Neural crest cell (in vitro differentiated cells): Measurements from ENCODE around the gene OLIG3. TPM values are rescaled to one million over a fixed set of nuclear protein-coding genes. Genes with fewer than 3 reads are reported as not detected.

ENCODE experiments used
- DNase-seq: peaks from one replicate; pipeline ENCODE4 v3.0.0; 2021; ENCODE audit warnings: low read depth, mixed read lengths, low spot score
- H3K27ac Mint-ChIP-seq: one replicate; pipeline ENCODE4 v1.8.0; 2021; ENCODE audit warnings: mild to moderate bottlenecking, mixed read lengths; ENCODE audit not compliant: unreplicated experiment
- H3K27me3 Mint-ChIP-seq: 2 replicates; pipeline ENCODE4 v1.8.0; 2021; ENCODE audit warnings: low read depth, mild to moderate bottlenecking, mixed read lengths
- H3K36me3 Mint-ChIP-seq: 2 replicates; pipeline ENCODE4 v1.8.0; 2021; ENCODE audit warnings: low read depth, mild to moderate bottlenecking, mixed read lengths
- H3K4me1 Mint-ChIP-seq: 2 replicates; pipeline ENCODE4 v1.8.0; 2021; ENCODE audit warnings: mixed read lengths
- H3K4me3 Mint-ChIP-seq: one replicate; pipeline ENCODE4 v1.8.0; 2021; ENCODE audit warnings: mild to moderate bottlenecking, mixed read lengths
- H3K9me3 Mint-ChIP-seq: 2 replicates; pipeline ENCODE4 v1.8.0; 2021; ENCODE audit warnings: mixed read lengths
- total RNA-seq: library from RNA; stranded (reverse); gene quantifications from 2 replicates; pipeline ENCODE4 v1.2.1, GENCODE V29; 2021
- TF ChIP-seq, protein P1 (sequence below): fragments of 200-600 bp; sonication (generic); conservative IDR thresholded peaks from 2 replicates; pipeline ENCODE4 v1.5.0; 2021; ENCODE audit warnings: antibody characterized with exemption, mild to moderate bottlenecking

Gene OLIG3
- total RNA-seq, 1 donor from 2014 or later: 0.63 TPM

DNA sequence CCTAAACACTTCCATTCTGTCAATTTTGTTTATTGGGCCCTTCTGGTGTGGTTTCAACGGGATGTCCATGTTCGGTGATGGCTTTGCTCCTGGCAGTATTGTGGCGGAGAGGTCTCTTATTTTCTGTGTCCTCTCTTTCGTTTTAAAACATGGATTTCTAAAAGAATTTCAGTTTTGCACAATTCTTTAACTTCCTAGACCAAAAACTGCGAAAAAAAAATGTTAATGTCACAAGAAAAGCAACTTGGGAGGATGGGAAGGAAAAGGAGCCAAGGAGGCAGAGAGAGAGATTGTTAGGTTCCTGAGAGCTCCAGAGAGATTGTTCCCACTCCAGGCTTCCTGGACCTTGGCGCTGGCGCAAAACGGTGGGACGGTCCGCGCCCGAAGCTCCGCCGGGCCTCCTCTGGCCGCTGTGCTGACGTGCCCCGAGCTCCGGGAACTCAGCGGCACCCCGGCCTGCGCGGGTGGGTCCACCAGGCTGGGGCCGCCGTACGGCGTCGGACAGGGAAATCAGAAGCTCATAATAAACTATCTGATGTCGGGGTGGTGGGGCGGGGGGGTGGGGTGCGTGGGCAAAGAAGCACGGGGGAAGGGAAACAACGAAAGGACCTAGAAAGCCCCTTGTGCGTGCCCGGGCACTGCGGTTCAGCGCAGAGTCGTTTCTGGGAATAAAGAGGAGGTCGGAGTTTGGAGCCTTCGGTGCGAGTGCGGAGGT lies 951 bp upstream of the OLIG3 start:
- no peaks in the 10 kb centered on the region for H3K36me3 Mint-ChIP-seq
- no peaks in the 10 kb centered on the region for H3K9me3 Mint-ChIP-seq
- H3K4me3 Mint-ChIP-seq: peak overlapping the region; percentile 29
- peak; percentile 23 for DNase-seq
- H3K4me1 Mint-ChIP-seq: peaks cover 21% of the 10 kb centered on the region
- peaks cover 99% of the 10 kb centered on the region for H3K27me3 Mint-ChIP-seq
- H3K27ac Mint-ChIP-seq: no peak overlapping the region
- TF ChIP-seq, protein P1, sequence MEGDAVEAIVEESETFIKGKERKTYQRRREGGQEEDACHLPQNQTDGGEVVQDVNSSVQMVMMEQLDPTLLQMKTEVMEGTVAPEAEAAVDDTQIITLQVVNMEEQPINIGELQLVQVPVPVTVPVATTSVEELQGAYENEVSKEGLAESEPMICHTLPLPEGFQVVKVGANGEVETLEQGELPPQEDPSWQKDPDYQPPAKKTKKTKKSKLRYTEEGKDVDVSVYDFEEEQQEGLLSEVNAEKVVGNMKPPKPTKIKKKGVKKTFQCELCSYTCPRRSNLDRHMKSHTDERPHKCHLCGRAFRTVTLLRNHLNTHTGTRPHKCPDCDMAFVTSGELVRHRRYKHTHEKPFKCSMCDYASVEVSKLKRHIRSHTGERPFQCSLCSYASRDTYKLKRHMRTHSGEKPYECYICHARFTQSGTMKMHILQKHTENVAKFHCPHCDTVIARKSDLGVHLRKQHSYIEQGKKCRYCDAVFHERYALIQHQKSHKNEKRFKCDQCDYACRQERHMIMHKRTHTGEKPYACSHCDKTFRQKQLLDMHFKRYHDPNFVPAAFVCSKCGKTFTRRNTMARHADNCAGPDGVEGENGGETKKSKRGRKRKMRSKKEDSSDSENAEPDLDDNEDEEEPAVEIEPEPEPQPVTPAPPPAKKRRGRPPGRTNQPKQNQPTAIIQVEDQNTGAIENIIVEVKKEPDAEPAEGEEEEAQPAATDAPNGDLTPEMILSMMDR: no peak

DNA sequence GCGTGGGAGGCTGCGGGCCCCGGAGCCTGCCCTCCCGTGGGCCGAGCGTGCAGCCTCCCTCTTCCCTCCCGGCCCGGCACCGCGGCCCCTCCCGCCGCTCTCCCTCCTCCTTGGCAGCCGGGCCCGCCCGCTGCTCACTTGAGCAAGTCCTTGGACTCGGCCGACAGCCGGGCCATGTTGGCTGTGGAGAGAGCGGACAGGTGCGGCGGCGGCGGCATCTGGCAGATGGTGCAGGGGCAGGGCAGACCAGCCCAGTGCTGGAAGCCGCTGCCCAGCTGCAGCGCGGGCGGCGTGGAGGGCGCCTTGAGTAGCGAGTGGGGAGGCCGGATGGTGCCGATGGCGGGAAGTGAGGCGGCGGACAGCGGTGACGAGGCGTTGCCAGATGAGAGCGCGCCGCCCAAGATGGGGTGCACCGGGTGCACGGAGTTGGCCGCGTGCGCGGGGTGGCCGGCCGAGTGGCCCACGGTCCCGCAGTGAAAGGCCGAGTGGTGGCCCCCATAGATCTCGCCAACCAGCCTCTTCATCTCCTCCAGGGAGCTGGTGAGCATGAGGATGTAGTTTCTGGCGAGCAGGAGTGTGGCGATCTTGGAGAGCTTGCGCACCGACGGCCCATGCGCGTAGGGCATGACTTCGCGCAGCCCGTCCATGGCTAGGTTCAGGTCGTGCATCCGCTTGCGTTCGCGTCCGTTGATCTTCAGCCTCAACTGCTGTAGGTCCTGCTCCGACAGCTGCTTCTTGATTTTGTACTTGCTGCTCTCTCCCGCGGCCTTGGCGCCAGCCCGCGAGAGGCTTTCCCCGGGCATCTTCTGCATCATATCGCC lies 766 bp downstream of the OLIG3 start:
- DNase-seq: no peak
- Mint-ChIP-seq H3K27ac (no peak overlapping the region), H3K9me3 (no peaks in the 10 kb centered on the region), H3K27me3 (peaks cover 100% of the 10 kb centered on the region), H3K4me3 (peak overlapping the region; percentile 65), H3K4me1 (peaks cover 27% of the 10 kb centered on the region), H3K36me3 (no peaks in the 10 kb centered on the region)
- TF ChIP-seq, protein P1: no peak

DNA sequence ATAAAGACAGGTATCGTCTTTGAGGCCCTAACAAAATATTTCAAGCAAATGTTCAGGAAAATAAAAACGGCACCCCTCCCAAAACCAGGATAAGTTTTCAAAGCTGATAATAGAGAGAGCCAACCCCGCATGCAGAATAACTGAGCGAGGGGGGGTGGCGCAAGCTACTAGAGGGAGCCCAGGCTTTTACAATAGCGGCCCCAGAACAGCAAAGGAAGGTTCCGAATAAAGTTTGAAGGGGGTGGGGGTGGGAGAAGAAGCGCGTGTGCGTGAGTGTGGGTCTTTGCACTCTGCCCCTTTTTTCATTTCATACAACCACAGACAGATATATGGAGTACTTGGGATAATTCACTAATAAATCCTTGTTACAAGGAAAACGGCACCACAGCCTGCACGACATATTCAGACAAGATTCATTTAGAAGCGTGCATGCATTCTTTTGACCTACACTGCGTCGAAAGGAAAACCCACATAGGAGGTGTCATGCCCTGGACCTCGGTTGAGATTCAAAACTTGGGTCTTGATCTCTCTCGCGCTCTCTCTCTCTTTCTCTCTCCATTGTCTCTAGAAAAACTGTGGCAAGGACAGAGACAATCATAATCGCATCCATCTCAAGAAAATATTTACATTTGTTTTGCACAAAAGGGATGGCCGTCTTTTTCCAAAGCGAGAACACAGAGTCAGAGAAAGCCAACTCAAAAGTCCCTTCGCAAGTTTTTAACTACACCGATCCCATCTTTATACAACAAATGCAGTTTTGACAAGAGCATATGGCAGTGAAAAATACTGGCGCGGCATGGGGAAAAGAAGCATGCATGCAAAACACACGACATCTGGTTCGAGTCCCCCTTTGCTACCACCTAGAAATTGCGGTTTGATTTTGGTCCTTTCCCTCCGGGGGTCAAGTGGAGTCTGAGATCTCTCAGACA lies 1.6 kb downstream of the OLIG3 start:
- Mint-ChIP-seq H3K9me3 (no peaks in the 10 kb centered on the region), H3K4me3 (no peak overlapping the region), H3K27me3 (peaks cover 100% of the 10 kb centered on the region), H3K4me1 (peaks cover 27% of the 10 kb centered on the region), H3K27ac (no peak overlapping the region), H3K36me3 (no peaks in the 10 kb centered on the region)
- no peak for DNase-seq
- TF ChIP-seq, protein P1: no peak

DNA sequence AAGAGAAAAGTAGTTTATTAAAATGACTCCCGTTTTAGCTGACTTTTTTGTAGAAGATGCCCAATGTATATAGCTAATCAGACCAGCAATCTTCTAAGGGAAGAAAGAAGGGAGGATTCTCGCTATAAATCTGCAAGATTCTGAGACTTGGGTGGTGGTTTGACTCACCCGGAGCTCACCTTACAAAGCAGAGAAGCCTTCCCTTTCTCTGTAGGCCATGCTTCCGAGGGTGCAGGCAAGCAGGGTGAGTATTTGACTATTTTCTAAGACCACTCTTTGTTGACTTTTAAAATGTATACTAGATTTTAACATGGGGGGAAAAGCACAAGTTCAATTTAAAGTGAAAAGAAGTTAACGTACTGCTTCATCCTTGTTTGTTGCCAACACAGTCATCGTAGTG lies 2.7 kb downstream of the OLIG3 start:
- DNase-seq: no peak
- TF ChIP-seq, protein P1: no peak
- Mint-ChIP-seq H3K4me3 (no peak overlapping the region), H3K4me1 (peaks cover 31% of the 10 kb centered on the region), H3K36me3 (no peaks in the 10 kb centered on the region), H3K27ac (no peak overlapping the region), H3K27me3 (peaks cover 100% of the 10 kb centered on the region), H3K9me3 (no peaks in the 10 kb centered on the region)

DNA sequence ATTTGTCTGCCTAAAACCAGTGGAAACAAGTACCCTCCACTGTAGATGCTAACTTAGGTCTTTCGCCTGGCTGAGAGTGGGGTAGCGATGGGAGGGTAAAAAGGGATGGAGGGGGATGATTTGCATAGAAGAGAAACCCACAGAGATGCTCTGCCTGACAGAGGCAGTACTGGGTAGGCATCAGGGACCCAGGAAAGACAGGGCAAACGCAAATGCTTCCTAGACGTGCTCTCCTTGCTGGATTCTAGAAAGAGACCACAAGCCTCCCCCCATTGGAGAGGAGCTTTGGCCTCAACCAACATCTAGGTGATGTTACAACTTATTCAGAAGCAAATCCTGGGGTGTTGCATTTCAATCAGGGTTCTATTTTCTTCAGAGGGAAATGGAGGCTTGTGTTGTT lies 3.2 kb downstream of the OLIG3 start:
- Mint-ChIP-seq H3K27me3 (peaks cover 100% of the 10 kb centered on the region), H3K9me3 (no peaks in the 10 kb centered on the region), H3K4me3 (no peak overlapping the region), H3K4me1 (peaks cover 28% of the 10 kb centered on the region), H3K36me3 (no peaks in the 10 kb centered on the region), H3K27ac (no peak overlapping the region)
- TF ChIP-seq, protein P1: no peak
- DNase-seq: no peak
